Midbrain (tissue), 1 donor: ENCODE measurements around the gene MAST4.

Source experiments
- DNase-seq: peaks from one replicate; lab custom pipeline; 2025; lab: John Stamatoyannopoulos, UW

The MAST4 gene

DNA sequence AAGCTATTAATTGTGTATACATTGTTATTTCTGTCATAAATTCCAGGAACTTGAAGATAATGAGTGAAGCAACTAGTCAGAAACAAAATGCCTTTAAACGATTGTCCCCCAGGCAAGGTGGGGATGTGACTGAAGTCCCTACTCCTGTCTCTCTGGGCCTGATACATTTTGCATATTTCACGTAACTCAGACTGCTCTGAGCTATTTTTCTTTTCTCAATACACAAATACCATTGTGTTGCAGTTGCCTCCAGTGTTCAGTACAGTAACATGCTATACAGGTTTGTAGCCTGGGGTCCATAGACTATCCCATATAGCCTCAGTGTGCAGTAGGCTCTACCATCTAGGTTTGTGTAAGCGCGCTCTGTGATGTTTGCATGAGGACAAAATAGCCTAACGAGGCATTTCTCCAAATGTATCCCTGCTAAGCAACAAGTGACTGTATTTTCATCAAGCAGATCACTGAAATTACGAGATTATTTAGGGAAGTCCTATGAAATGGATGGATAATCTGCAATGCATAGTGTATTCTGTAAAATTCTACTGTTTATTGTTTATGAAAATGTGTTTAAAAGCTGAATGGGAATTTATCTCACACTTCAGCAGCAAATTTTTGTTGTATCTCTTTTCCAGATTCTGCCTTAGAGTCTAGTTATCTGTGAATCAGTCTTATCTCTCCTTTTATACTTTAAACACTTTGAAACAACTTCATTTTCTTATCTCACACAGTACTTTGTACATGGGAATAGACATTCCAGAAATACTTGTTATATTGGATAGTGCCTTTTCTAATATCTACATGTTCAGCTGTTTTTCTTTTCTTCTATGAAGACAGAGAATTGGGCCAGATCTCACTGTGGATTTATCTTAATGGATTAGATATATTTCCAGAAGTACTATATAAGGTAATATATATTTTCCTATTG is 449.9 kb downstream of the MAST4 start:
- DNase-seq = no peak

DNA sequence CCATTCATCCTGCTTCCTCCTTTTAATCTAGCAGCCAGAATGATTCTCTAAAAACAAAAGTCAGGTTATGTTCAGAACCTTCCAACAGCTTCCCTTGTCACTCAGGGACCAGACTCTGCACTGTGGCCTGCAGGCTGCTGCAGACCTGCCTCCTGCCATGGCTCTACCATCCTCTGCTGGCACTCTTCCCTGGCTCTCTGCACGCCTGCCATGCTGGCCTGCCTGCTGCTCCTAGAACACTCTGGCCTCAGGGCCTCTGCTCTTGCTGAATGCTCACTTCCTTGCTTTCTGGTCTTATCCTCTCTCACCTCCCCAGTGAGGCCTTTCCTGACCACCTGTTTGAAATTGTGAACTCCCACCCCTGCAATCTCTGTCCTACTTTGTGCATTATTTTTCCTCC is 451.0 kb downstream of the MAST4 start:
- DNase-seq = peak; percentile 29

DNA sequence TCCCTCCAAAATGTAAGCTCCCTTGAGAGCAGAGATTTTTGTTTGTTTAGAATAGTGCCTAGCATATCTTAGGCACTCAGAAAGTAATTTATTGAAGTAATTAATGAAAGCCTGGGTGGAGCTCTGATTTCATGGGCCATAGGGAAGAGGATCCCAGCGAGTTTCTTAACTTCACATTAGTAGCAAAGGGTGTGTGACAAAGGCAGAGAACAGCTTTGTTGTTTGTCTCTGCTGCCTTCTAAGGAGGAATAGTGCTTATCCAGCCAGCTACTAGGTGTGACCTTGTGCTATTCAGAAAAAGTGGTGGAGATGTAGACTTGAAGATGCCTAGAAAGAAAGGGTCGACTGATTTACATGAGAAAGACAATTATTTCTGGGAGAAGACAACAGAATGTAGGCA is 451.4 kb downstream of the MAST4 start:
- DNase-seq = no peak

DNA sequence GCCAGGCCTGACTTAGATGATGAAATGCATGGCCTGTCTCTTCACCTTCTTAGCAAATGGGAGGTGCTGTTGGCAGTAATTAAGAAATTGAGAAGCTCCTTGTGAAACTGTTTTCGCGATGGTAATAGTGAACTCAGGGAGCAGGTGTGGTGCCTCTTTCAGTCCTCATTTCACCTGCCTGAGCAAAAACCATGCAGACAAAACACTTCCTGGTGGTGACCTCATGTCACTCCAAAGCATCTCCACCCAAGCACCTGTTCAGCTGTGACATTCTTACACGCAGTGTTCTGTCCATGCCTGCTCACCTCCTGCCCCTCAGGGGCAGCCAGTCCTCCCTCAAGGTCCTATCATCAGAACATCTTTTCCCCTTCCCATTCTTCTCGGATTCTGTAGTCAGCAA is 453.9 kb downstream of the MAST4 start:
- no peak for DNase-seq

DNA sequence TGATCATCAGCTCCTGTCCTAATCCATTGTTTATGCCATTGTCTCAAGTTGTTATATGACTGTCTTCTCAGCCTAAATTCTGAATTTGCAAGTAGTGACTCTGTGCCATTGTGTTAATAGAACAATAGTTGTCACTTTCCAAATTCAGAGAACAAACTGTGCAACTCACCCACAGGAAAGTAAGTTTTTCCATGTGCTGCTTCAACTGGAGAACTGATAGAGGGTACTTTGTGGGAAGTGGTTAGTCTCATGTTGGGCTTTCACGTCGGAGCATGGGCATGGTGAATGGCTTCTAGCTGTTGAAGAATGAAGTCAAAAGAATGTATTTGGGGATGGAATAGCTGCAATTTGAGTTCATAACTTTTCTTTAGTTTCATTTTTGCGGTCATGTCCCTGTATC is 454.4 kb downstream of the MAST4 start:
- DNase-seq = no peak

DNA sequence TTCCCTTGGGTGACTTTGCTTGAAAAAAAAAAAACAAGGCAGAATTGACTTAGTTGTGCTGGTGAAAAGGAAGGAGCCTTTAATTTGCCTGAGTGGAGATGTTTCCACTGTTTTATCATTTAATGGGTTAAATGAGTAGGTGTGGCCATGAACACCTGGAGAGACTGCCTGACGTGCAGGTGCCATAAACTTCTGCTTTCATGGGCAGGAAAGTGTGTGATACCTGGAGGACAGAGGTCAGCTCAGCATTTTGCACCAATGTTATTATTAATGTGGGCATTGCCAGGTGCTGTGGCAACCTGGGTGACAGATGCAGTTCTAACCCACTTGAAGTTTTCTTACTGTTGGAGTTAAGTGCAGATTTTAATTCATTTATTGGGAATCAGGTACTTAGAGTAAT is 455.0 kb downstream of the MAST4 start:
- no peak for DNase-seq

DNA sequence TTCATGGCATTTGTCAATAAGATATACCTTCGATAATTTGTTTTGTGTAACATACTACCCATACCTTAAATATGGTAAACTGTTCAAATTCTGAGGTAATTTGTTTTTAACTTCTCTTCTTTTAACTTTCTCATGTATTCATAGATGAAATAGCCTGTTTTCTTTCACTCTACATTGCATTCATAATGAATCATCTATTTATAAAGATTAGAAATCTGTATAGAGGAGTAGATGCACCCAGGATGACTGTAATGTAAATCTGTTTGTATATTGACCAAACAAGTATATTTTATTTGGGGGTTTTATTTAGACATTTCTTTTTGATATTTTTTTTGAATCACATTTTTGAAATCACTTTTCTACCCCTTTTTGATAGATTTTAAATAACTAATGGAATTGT is 455.8 kb downstream of the MAST4 start:
- no peak for DNase-seq

DNA sequence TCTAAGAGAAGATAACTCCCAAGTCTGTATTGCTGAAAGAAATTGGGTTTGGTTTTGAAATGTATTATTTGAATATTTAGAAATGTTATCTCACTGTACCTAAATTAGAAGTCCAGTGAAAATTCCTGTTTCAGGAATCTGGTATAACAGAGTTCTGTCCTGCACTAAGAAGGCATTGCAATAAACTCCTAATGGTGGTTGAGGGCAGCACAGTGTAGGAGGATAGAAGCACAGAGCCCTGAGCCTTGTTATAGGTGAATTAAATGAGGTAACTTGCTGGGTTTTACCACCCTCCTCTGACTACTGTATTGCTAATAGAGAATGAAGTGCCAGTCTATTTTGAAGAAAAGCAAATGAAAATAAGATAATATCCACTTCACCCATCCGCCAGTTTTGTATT is 457.0 kb downstream of the MAST4 start:
- no peak for DNase-seq

DNA sequence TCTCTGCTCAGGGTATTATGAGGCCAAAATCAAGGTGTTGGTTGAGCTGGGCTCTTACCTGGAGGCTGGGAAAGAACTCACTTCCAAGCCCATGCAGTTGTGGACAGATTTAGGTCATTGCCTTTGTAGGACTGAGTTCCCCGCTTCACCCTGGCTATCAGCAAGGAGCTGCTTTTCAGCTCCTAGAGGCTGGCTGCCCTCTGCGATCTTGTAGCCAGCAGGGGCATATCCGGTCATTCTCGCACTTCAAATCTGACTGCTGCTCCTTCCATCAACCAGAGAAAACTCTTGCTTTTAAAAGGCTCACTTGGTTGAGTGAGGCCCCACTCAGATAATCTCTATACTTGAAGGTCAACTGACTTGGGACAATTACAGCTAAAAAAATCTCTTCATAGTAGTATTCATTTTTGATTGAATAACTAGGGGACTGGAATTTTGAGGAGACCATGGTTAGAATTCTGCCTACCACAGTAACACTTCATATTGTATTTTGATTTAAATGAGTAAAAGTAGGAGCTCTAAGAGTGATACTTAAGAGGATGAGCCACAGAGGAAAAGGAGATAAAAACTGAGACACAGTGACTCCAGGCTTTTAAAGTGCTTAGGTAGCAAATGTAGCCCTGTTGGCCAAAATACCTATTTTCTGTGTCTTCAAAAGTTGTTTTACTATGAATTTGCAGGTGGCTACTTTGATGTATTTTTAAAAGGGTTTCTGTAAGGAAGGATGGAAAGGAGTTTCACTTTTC is 463.0 kb downstream of the MAST4 start:
- DNase-seq = no peak

DNA sequence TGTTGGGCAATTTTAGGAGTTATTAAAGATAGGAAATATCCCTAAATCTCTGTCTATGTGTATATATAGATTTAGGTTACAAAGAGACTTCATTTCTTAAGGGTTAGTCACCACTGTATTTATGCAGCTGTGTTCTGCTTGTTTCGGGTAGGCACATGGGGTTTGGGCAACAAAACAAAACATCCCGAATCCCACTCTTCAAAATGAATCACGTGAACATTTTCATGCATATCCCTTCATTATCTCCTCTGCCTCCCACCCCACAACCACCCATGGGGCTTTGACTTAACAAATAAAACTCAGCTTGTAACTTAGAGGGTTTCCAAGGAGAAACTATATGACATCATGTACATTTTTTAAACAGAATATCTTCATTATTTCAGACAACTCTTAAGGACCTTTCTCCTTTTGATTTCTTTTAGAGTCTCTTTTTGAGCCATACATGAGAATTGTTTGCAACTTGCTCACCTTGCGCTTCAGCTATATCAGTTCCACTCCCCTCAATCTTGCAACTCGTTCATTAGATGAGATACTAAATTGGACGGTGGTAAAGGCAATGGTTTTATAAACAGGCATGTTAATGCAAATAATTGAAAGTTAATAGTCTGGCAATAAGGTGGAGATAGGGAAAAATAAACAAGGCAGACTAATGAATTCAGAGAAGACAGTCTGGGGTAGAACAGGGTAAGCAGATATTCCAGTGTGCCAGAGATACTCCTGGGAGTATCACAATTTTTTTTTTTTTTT is 463.7 kb downstream of the MAST4 start:
- DNase-seq = no peak

DNA sequence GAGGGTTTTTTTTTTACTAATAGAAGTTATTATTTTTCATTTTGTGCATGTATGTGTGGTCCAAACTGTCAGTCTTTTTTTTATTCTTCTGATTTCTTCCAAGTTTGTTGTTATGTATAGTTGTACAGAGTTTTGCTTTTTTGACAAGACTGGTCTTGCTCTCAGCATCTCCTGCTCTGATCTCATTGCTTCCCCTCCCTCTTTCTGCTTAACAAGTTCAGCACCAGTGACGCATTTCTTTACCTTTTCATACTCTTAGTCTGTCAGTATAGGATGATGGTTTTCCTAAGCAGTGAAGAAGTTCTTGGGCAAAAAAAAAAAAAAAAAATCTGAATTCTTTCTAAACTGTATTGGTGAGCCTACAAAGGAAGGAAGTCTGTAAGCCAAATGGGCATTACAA is 465.3 kb downstream of the MAST4 start:
- no peak for DNase-seq

DNA sequence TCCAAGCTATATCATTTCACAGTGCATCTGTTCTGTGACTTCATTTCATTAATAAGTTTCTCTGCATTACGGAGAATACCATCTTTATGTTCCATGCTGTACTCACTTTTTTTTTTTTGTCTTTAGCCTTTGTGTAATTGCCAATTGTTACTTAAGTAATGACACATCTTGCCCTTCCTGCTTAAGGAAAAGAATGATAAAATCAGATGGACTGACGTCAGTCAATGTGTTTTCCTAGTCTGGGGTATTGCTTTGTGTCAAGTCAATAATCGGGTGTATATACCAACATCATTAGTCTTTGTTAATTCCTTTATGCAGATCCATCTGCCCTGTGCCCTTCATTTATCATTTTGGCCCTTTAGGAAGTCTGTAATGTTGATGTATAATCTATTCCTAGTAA is 466.9 kb downstream of the MAST4 start:
- no peak for DNase-seq

DNA sequence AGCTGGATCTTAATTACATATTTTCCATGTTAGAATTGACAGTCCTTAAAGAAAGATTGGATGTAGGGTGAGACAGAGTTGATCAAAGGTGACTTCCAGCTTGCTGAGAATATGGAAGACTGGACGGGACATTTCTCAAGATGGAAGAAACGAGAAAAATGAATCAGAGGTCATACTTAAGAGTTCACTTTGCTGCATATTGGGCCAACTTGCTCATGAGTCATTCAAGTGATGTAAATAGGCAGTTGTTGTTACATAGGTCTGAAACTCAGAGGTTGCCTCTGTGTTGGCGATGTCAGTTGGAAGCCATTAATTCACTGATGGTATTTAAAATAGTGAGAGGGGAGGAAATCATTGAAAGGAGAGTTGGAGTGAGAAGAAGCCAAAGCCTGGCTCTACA is 467.6 kb downstream of the MAST4 start:
- DNase-seq = no peak

DNA sequence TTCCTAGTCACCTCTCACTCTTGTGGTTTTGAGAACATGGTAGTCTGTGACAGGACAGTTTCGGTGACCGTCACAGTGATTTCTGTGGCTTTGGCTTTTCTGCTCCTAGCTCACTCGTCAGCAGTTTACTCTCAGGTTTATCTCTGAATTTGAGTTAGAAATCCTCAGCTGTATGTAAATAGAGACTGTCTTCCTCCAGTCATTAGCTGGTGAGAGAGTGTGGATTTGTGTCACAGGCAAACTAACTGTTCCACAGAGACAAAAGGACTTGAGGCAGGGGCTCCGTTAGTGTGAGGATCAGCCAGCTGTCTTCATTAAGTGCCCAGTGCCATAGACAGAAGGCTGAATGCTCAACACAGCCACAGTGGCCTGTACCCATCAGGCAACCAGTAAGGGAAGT is 469.0 kb downstream of the MAST4 start:
- DNase-seq = no peak

DNA sequence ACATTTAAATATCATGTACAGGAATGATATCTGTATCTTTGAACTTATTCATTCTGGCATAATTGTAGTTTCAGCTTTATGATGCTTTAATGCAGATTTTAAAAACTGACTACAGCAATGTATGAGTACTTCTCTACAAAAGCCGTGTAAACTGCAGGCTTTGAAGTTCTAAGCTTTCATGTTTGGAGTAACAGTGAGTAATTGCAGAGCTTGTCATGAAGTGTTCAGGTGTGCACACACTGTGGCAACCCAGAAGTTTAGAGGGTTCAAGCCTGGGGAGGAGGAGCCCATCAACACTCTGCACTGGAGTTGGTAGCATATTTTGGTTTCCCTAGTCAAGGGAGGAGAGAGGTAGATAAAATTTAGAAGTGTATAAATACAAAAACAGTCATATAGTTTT is 469.5 kb downstream of the MAST4 start:
- DNase-seq = no peak

DNA sequence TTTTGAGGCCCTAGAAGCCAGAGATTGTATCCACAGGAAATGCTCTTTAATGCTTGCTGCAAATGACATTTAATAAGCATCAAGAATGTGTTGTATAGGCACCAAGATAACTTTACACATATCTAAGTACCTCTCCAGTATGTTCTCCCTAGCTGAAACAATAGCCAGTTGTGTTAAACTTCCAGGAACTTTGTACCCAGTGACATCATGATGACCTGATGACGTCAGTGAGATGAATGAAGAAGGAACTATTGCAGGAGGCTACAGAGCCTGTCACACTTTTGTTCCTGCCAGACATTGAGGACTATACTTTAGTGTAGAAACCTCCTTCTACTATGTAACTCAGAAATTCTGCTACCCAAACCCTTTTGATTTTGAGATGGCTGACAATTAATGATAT is 470.6 kb downstream of the MAST4 start:
- DNase-seq = no peak

DNA sequence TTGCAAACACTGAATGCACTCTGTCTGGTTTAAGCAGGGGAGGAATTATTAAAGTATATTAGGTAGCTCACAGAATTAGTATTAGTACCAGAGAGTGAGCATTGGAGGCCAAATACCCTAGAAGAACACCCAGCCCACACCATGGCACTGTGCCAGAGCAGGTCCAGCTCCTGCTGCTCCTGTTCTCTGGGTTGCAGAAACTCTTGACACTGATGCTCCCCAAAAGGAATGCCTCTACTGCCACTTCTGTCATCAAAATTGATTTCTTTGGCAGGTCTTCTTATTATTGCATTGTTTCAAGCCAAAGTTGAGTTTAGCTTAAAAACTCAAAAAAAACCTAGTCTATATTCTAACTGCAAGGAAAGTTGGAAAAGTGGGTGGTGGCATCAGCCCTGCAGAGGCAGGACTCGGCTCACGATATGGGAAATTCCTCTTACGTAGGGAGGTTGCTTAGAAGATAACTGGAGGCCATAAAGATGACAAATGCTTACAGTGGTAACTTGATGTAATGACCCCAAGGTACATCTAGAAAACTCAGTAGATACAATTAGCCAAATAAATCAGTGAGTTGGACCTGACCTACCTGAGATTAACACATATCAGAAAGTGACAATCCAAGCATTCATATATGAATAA is 477.0 kb downstream of the MAST4 start:
- DNase-seq = no peak

DNA sequence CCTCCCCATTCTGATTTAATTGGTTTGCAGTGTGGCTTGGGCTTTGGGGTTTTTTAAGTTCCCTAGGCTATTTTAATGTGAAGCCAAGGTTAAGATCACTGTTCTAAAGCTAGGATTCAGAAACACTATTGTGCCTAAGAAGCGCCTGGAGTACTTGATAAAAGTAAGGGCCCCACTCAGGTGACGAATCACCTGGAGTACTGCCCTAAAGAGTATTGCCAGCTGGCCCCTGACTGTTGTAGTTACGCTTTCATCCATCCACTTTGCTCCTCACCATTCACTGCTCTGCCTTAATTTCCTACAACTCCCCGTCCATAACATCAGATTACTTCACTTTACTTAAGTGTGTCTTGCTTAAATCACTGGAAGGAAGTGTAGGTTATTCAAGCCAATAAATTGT is 481.1 kb downstream of the MAST4 start:
- DNase-seq = no peak

DNA sequence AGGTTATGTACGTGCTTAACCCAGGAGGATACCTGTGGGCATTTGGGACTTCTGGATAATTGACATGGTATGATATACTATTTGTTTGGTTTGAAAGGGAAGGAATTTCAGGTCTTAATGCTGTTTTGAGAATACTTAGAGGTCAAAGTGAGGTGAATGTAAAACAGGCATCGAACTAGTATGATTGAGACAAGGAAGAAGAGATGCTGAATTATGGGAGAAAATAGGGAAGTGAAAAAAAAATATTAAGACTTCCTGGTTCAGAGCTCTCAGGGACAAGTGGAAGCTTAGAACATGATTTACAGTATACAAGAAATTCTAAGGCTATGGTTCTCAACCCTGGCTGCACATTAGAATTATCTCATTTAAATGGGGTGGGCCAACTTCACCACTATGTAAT is 485.1 kb downstream of the MAST4 start:
- no peak for DNase-seq

DNA sequence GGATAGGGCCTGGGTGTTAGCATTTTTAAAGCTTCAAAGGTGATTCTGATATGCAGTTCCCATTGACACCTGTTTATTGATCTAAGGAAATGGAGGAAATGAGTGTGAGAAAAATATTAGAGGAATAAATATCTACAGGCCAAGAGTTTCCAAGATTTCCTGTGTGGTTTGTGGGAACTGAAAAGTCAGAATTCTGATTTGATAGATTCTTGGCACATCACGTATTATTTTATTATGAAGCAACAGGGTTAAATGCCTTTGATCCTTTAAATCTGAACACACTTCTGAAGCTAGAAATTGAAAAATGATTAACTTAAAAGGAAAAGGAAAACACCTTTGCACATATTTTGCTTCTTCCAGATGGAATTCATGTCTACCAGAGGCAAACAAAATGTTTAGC is 486.7 kb downstream of the MAST4 start:
- DNase-seq = no peak

DNA sequence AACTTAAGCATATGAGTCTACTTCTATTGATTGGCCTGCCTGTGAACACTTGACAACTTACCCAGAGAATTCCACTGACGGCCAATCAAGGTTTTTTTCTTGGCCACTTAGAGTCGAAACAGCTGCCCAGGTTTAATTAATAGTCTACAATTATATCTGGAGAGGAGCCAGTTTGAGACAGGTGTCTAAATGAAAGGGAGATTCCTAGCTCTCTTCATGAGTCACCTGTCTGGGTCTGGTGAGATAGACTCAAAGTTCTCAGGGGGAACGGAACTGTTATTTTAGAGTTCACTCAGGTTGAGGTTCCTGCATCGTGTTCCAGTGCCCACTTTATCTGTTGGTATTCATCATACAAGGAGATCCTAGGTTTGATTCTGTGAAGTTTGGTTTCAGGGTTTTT is 489.4 kb downstream of the MAST4 start:
- DNase-seq = no peak

DNA sequence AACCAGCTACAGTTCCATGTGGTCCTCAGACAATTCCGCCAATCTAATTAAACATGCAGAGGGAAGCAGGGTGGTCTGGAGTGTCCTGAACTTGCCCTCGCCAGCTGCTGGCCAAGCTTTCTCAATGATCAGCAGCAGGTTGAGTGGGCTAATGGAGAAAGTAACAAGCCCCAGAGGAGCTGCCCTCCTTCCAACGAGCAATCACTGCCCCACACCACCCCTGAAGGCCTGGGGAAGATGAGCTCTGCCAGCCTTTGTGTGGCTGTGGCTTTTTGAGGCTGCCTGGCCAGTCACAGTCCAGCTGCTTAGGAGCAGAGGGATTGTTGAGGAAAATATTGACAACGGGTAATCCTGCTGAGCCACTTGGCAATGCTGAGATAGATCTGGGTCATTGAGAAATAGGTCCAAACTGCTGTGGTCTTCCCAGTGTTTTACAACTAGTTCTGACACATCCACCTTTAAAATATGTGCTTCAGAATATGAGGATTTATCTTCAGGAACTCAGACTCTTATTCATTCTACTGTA is 493.1 kb downstream of the MAST4 start:
- DNase-seq = peak; percentile 16
